KMS-11 (cell line): Measurements from ENCODE around the gene TFF3.

Experiments used
- H2AFZ ChIP-seq: fragments of 200-600 bp; sonication (generic); 2 replicates; pipeline ENCODE4 v1.6.1; 2016; ENCODE audit warnings: antibody characterized with exemption, mixed run types, low read depth
- H3K27ac ChIP-seq: fragments of 200-600 bp; sonication (generic); 2 replicates; pipeline ENCODE4 v1.6.1; 2016; ENCODE audit warnings: mild to moderate bottlenecking, mixed run types
- H3K27me3 ChIP-seq: fragments of 200-600 bp; sonication (generic); 2 replicates; pipeline ENCODE4 v1.6.1; 2017; ENCODE audit warnings: mild to moderate bottlenecking, low read depth, mixed run types, moderate library complexity; ENCODE audit not compliant: insufficient read depth
- H3K36me3 ChIP-seq: fragments of 200-600 bp; sonication (generic); 2 replicates; pipeline ENCODE4 v1.6.1; 2017; ENCODE audit warnings: mild to moderate bottlenecking, mixed run types; ENCODE audit not compliant: insufficient read depth
- H3K4me1 ChIP-seq: fragments of 200-600 bp; sonication (generic); 2 replicates; pipeline ENCODE4 v1.6.1; 2016; ENCODE audit warnings: mild to moderate bottlenecking, low read depth, mixed run types; ENCODE audit not compliant: poor library complexity, severe bottlenecking
- H3K4me2 ChIP-seq: fragments of 200-600 bp; sonication (generic); 2 replicates; pipeline ENCODE4 v1.7.0; 2016; ENCODE audit warnings: mild to moderate bottlenecking, mixed run types
- H3K4me3 ChIP-seq: fragments of 200-600 bp; sonication (generic); IDR thresholded peaks from 2 replicates; pipeline ENCODE4 v1.6.1; 2017; ENCODE audit warnings: low read depth, low read length, mixed read lengths; ENCODE audit not compliant: insufficient read depth
- H3K79me2 ChIP-seq: fragments of 200-600 bp; sonication (generic); 2 replicates; pipeline ENCODE4 v1.6.1; 2016; ENCODE audit warnings: low read depth, mixed run types; ENCODE audit not compliant: insufficient read depth
- H3K9ac ChIP-seq: fragments of 200-600 bp; sonication (generic); 2 replicates; pipeline ENCODE4 v1.6.1; 2016; ENCODE audit warnings: mild to moderate bottlenecking, mixed run types
- H4K20me1 ChIP-seq: fragments of 200-600 bp; sonication (generic); 2 replicates; pipeline ENCODE4 v1.6.1; 2016; ENCODE audit warnings: mild to moderate bottlenecking, mixed run types; ENCODE audit not compliant: insufficient read depth
- CTCF ChIP-seq: fragments of 200-600 bp; sonication (generic); conservative IDR thresholded peaks from 2 replicates; pipeline ENCODE4 v1.6.1; 2017; ENCODE audit warnings: low read depth, mild to moderate bottlenecking, antibody characterized with exemption, low read length, moderate library complexity, mixed read lengths

Gene TFF3

GRCh38 chr21:42307106-42307505 lies 8.1 kb downstream of the TFF3 start:
- TF ChIP-seq CTCF, result no peak
- Histone ChIP-seq H3K4me2 (no peak overlapping the region), H3K27ac (no peak overlapping the region), H3K4me1 (no peaks in the 10 kb centered on the region), H4K20me1 (no peaks in the 10 kb centered on the region), H3K27me3 (peaks cover 7% of the 10 kb centered on the region; the same call in 1 of the 2 replicates), H3K79me2 (no peaks in the 10 kb centered on the region), H3K4me3 (no peak overlapping the region), H3K36me3 (no peaks in the 10 kb centered on the region), H2AFZ (no peak overlapping the region), H3K9ac (no peak overlapping the region)

DNA sequence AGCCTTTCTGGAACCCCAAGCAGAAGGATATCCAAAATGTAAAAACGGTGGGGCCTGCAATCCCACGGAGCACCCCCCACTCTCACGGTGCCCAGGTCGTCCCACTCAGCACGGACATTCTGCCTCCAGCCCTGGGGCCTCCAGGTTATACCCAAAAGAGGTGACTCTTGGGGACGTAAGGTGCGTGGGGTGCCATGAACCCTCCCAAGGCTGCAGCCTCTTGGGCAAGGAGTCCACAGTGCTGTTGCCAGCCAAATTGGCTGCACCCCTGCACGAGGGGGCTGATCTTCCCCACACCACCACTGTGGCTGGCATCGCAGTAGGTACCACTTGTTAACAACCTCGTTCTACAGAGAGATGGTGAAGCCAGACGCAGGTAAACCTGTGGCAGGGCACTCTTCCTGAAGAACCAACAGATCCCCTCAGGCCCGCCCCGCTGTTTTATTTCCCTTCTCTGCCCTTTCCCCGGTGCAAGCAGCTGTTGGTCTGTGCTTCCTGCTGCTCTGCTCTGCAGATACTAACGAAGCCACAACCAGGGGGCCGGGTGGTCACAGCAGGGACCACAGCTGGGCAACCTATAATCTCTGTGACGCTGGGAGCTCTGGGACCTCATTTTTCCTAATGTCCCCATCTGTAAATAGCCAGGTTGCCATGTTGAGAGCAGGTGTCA lies 8.7 kb downstream of the TFF3 start:
- no peaks in the 10 kb centered on the region for H3K4me1 ChIP-seq
- H2AFZ ChIP-seq, result no peak overlapping the region
- no peak overlapping the region for H3K4me3 ChIP-seq
- H4K20me1 ChIP-seq, result no peaks in the 10 kb centered on the region
- H3K27me3 ChIP-seq, result peaks cover 7% of the 10 kb centered on the region; the same call in 1 of the 2 replicates
- H3K4me2 ChIP-seq, result no peak overlapping the region
- no peaks in the 10 kb centered on the region for H3K79me2 ChIP-seq
- no peaks in the 10 kb centered on the region for H3K36me3 ChIP-seq
- TF ChIP-seq CTCF, result no peak
- H3K9ac ChIP-seq, result no peak overlapping the region
- H3K27ac ChIP-seq, result no peak overlapping the region

DNA sequence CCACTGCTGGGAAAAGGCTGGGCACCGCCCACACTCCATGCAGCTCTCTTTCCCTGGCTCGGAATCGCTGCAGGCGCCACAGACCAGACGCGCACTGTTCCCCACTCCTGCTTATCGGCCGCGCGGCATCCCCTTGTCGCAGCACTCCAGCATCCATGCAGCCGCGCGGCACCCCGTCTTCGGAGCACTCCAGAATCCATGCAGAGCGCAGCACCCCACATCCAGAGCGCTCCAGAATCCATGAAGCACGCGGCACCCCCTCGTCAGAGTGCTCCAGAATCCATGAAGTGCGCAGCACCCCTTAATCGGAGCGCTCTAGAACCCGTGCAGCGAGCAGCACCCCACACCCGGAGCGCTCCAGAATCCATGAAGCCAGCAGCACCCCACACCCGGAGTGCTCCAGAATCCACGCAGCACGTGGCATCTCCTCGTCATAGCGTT lies 9.5 kb downstream of the TFF3 start:
- no peak overlapping the region for H3K9ac ChIP-seq
- no peak for TF ChIP-seq CTCF
- H3K4me1 ChIP-seq, result no peaks in the 10 kb centered on the region
- H4K20me1 ChIP-seq, result no peaks in the 10 kb centered on the region
- no peak overlapping the region for H3K4me2 ChIP-seq
- H2AFZ ChIP-seq, result no peak overlapping the region
- no peaks in the 10 kb centered on the region for H3K36me3 ChIP-seq
- H3K79me2 ChIP-seq, result no peaks in the 10 kb centered on the region
- H3K27ac ChIP-seq, result no peak overlapping the region
- peaks cover 7% of the 10 kb centered on the region; the same call in 1 of the 2 replicates for H3K27me3 ChIP-seq
- no peak overlapping the region for H3K4me3 ChIP-seq

GRCh38 chr21:42304556-42305454 lies 10.4 kb downstream of the TFF3 start:
- no peak overlapping the region for H2AFZ ChIP-seq
- no peak overlapping the region for H3K4me3 ChIP-seq
- no peak overlapping the region for H3K27ac ChIP-seq
- H4K20me1 ChIP-seq, result no peaks in the 10 kb centered on the region
- H3K9ac ChIP-seq, result no peak overlapping the region
- no peaks in the 10 kb centered on the region for H3K79me2 ChIP-seq
- TF ChIP-seq CTCF, result no peak
- H3K36me3 ChIP-seq, result no peaks in the 10 kb centered on the region
- H3K27me3 ChIP-seq, result peaks cover 10% of the 10 kb centered on the region; the same call in 1 of the 2 replicates
- H3K4me1 ChIP-seq, result no peaks in the 10 kb centered on the region
- H3K4me2 ChIP-seq, result no peak overlapping the region
